Measurements from ENCODE around the gene ITPR1.

- TF ChIP-seq POLR2A (IDR thresholded peaks at IDR 0.05) (no peak), CTCF (IDR thresholded peaks at IDR 0.05) (no peak)
Observed at GRCh38 chr3:4693620-4694019, 200.5 kb downstream of the ITPR1 start.

Data from thyroid gland (tissue), 4 donors.